ENCODE measurements around the gene TCHP.
"Not testable (repeated sequence)": the region's sequence is repeated elsewhere in the genome, so short reads cannot be mapped to it uniquely, and the experiment has no call there.

The TCHP gene

GRCh38 chr12:109899783-109900751, at the start of gene TCHP:
Gene TCHP (plus strand): TSS chr12:109900274. CDS start chr12:109903027, 2,753 bp downstream.
- no peak for FAIRE-seq

- FAIRE-seq = not testable (repeated sequence)
Observed at GRCh38 chr12:109850518-109850917, 49.6 kb upstream of the TCHP start.

GRCh38 chr12:109855377-109855776, 44.7 kb upstream of the TCHP start:
- no peak for FAIRE-seq

GRCh38 chr12:109857715-109858114, 42.4 kb upstream of the TCHP start:
- FAIRE-seq = no peak

GRCh38 chr12:109858764-109859163, 41.3 kb upstream of the TCHP start:
- no peak for FAIRE-seq

- FAIRE-seq = no peak
Observed at GRCh38 chr12:109860977-109861376, 39.1 kb upstream of the TCHP start.

GRCh38 chr12:109861689-109862314, 38.3 kb upstream of the TCHP start:
- FAIRE-seq = no peak

- FAIRE-seq = not testable (repeated sequence)
Observed at GRCh38 chr12:109862491-109862890, 37.6 kb upstream of the TCHP start.

GRCh38 chr12:109863847-109864712, 36.0 kb upstream of the TCHP start:
- no peak for FAIRE-seq

GRCh38 chr12:109864916-109865315, 35.2 kb upstream of the TCHP start:
- no peak for FAIRE-seq

GRCh38 chr12:109868182-109869051, 31.7 kb upstream of the TCHP start:
- FAIRE-seq = no peak

GRCh38 chr12:109870648-109871047, 29.4 kb upstream of the TCHP start:
- no peak for FAIRE-seq

- no peak for FAIRE-seq
Observed at GRCh38 chr12:109871668-109872314, 28.3 kb upstream of the TCHP start.

GRCh38 chr12:109873653-109874052, 26.4 kb upstream of the TCHP start:
- no peak for FAIRE-seq

- FAIRE-seq = no peak
Observed at GRCh38 chr12:109875572-109876131, 24.4 kb upstream of the TCHP start.

- FAIRE-seq = no peak
Observed at GRCh38 chr12:109876406-109876805, 23.7 kb upstream of the TCHP start.

- no peak for FAIRE-seq
Observed at GRCh38 chr12:109877504-109878246, 22.4 kb upstream of the TCHP start.

GRCh38 chr12:109878247-109878625, 21.8 kb upstream of the TCHP start:
- no peak for FAIRE-seq

- no peak for FAIRE-seq
Observed at GRCh38 chr12:109878749-109879148, 21.3 kb upstream of the TCHP start.

GRCh38 chr12:109879351-109880042, 20.6 kb upstream of the TCHP start:
- no peak for FAIRE-seq
